ENCODE data around the gene FERMT3.

Gene FERMT3

DNA sequence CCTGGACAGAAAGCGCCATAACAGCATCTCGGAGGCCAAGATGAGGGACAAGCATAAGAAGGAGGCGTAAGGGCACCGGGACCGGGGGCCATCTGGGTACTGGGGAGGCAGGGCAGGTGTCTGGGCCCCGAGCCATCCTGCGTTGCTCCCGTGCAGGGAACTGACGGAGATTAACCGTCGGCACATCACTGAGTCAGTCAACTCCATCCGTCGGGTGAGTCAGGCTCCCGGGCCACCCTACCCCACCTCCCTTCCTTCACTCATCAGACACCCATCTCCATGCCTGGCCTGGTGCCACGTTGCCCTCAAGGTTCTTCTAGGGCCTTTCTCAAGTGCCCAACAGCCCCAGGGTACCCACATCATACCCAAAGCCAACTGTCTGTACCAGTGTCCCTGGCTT, 59.8 kb downstream of the FERMT3 start:
- TF ChIP-seq, protein P1, sequence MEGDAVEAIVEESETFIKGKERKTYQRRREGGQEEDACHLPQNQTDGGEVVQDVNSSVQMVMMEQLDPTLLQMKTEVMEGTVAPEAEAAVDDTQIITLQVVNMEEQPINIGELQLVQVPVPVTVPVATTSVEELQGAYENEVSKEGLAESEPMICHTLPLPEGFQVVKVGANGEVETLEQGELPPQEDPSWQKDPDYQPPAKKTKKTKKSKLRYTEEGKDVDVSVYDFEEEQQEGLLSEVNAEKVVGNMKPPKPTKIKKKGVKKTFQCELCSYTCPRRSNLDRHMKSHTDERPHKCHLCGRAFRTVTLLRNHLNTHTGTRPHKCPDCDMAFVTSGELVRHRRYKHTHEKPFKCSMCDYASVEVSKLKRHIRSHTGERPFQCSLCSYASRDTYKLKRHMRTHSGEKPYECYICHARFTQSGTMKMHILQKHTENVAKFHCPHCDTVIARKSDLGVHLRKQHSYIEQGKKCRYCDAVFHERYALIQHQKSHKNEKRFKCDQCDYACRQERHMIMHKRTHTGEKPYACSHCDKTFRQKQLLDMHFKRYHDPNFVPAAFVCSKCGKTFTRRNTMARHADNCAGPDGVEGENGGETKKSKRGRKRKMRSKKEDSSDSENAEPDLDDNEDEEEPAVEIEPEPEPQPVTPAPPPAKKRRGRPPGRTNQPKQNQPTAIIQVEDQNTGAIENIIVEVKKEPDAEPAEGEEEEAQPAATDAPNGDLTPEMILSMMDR (IDR thresholded peaks at IDR 0.05; ENCODE audit: control insufficient read depth, extremely low read depth, insufficient read depth), result no peak
- DNase-seq (ENCODE audit: low read depth), result no peak
- no peak overlapping the region for H3K4me3 ChIP-seq (ENCODE audit: low read depth, low read length)

DNA sequence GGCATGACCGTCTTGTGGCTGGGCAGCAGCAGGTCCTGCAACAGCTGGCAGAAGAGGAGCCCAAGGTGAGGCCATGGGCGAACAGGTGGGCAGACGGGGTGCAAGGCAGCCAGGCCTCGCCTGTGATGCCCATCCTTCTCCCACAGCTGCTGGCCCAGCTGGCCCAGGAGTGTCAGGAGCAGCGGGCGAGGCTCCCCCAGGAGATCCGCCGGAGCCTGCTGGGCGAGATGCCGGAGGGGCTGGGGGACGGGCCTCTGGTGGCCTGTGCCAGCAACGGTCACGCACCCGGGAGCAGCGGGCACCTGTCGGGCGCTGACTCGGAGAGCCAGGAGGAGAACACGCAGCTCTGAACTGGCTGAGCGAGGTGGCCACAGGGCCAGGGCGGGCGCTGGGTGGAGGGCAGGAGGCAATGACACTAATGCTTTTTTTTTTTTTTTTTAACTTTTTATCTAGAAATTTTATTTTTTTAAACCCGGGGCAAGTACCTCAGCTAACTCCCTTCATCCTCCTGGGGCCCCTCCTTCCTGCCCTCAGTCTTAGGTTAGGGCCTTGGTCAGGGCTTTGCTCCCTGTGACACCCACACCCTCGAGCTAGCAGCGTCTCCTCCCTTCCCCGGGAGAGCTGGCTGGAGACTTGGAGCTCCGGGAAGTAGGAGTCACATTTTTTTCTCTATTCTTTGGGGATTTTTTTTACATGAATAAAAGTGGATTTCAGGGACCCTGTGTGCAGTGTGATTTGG, 60.9 kb downstream of the FERMT3 start:
- no peak for DNase-seq (ENCODE audit: low read depth)
- TF ChIP-seq, protein P1 (IDR thresholded peaks at IDR 0.05; ENCODE audit: control insufficient read depth, extremely low read depth, insufficient read depth), result no peak
- H3K4me3 ChIP-seq (ENCODE audit: low read depth, low read length), result no peak overlapping the region

DNA sequence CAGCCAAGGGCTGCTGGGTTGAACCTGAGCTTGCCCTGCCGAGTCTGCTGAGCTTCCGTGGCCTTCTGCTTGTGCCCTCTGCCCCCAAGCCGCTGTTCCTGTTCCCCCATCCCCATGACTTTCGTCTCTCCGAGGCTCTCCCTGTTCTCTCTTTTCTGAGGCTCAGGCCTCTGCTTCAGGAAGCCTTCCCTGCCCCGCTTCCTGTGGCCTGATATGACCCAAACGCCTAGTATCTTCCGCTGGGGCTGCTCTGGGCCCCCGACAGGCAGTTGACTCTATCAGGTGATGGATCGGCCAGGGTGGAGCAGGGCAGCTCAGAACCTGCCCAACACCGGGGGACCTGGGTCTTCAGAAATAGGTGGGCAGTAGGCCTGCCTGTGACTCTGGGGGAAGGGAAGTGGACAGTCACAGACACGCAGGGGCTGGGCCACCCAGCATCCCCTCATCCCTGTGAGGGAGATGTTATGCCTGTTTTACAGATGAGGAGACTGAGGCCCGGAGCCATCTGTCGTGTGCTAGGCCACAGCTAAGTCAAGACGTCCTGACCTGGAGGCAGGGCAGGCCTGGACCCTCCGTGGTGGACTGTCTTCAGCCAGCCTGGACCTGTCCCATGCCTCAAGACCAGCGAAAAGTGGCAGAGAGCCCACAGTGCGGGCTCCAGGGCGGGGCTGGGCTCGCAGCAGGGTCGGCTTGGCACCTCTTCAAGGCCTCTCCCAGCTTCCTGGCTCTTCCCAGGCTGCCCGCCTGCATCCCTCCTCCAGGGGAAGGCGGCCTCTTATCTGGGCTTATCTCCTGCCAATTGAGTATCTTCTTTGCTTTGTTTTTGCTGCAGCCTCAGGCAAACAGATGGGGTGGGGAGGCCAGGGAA, 61.7 kb downstream of the FERMT3 start:
- TF ChIP-seq, protein P1 (IDR thresholded peaks at IDR 0.05; ENCODE audit: control insufficient read depth, extremely low read depth, insufficient read depth), result no peak
- DNase-seq (ENCODE audit: low read depth), result no peak
- H3K4me3 ChIP-seq (ENCODE audit: low read depth, low read length), result peak overlapping the region; percentile 59

DNA sequence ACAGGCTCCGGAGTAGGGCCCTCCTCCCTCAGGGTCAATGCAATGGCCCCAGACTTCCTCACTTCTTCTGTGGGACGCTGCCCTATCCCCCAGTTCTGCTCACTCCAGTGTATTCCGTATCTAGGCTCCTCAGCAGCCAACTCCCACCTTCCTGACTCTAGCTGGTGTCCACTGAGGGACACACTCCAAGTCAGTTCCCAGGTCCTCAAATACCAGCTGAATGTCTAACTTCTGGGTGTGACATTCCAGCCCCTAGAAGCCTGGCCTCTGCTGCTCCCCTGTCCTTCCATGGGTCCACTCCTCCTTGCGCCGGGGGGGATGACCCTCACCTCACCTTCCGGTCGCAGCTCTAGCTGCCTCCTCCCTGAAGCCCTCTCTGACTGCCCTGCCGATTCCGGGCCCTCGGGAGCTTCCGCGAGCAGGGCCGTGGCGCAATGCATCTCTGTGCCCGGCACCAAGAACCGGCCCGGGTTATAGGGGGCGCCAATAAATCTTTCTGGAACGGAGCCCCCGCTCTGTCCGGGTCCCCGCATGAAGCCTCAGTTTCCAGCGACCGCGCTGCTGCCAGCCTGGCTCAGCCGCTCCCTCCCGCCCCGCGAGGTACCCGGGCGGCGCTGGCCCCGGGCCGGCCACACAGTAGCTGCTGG, 62.5 kb downstream of the FERMT3 start:
- TF ChIP-seq, protein P1 (IDR thresholded peaks at IDR 0.05; ENCODE audit: control insufficient read depth, extremely low read depth, insufficient read depth), result no peak
- H3K4me3 ChIP-seq (ENCODE audit: low read depth, low read length), result peak overlapping the region; percentile 59
- DNase-seq (ENCODE audit: low read depth), result no peak

DNA sequence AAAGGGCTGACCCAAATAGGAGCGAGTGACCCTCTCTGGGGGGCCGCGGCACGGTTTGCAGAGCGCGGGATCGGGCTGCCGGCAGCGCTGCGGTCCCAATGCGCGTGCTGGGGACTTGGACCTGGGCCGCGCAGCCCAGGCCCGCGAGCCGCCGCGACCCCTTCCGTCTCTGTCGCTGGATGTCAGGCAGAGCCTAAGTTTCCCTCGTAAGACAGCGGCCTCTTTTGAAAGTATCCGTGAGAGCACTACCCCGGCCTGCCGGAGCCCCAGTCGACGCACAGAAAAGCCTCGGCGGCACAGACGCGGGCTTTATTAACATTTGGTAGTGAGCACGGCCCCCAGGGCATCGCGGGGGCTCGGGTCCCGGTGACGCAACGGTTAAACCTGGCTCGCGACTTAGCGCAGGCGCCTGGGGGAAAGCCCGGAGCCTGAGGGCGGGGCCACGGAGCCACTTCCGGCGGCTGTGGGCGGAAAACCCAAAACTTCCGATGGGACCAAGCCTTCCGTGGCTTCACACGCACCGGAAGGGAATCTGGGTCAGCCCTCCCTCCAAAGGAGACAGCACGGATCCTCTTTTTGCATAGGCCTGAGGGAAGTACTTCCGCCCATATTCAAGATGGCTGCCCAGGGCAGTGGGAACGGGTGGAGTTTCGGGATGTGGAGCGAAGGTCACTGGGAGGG, 63.2 kb downstream of the FERMT3 start:
- peak; percentile 100 for DNase-seq (ENCODE audit: low read depth)
- TF ChIP-seq, protein P1 (IDR thresholded peaks at IDR 0.05; ENCODE audit: control insufficient read depth, extremely low read depth, insufficient read depth), result no peak
- H3K4me3 ChIP-seq (ENCODE audit: low read depth, low read length), result peak overlapping the region; percentile 59
